Fibroblast of mammary gland (primary cell): ENCODE measurements around the gene TIMELESS.
A peak's percentile ranks its signal among the peaks of the same experiment; 100 is the strongest.

Source experiments
- DNase-seq: peaks from one replicate; pipeline ENCODE4 v3.0.0-alpha.2; 2010; ENCODE audit warnings: low read depth
- H3K4me3 ChIP-seq: 2 replicates; pipeline ENCODE4 v1.5.1; 2011; ENCODE audit warnings: low read depth, mild to moderate bottlenecking, low read length, moderate library complexity; ENCODE audit not compliant: control insufficient read depth
- CTCF ChIP-seq: conservative IDR thresholded peaks from 2 replicates; pipeline ENCODE4 v1.5.1; 2011; ENCODE audit warnings: low read depth, low read length, inconsistent platforms; ENCODE audit not compliant: control insufficient read depth, insufficient read depth

The TIMELESS gene

DNA sequence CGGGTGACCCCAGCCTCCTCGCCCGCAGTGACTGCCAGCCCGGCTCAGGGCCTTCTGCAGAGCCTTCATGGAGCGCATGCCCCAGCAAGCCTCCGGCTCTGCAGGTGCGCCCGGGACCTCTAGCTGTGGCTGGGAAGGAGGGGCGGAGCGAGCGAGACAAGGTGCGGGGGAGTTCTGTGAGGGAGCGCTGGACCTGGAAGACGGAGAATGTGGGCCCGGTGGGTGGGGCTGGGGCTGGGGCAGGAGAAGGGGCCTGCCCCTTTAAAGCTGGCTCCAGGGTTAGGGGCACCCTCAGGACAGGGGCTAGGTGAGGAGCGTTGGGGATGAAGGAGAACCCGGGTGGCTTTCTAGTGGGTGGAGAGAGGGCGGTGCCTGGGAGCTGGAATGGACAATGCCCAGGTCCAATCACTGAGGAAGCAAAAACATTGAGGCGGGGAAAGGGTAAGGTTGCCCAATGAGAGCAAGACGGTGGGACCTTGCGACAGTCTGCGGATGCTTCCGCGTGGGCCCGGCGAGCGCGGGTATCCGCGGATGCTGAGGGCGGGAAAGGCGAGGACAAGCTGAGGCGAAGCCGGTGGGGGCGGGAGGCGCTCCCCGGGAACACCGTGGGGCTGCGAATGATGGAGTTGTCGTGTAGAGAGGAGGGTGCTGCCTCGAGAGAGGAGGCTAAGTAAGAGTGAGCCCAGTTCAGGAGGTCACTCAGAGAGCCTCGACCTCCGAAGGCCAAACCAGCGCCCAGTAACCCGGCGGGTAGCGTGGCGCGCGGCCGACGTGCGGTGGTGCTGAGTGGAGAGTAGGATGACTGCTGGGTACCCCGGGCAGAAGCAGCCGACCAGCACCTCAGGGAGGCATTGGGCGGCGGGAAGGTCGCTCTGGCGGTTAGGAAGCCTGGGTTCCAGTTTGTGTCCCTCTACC, 39.1 kb upstream of the TIMELESS start, which contains the start of gene GLS2:
GLS2 (minus strand) TSS at position 121 of the 915 bp plus-strand sequence; CDS start at position 78, 43 bp downstream.
- H3K4me3 ChIP-seq, result peak within 1 kb of the TSS; percentile 40
- DNase-seq, result peak; percentile 73
- no peak for TF ChIP-seq CTCF

DNA sequence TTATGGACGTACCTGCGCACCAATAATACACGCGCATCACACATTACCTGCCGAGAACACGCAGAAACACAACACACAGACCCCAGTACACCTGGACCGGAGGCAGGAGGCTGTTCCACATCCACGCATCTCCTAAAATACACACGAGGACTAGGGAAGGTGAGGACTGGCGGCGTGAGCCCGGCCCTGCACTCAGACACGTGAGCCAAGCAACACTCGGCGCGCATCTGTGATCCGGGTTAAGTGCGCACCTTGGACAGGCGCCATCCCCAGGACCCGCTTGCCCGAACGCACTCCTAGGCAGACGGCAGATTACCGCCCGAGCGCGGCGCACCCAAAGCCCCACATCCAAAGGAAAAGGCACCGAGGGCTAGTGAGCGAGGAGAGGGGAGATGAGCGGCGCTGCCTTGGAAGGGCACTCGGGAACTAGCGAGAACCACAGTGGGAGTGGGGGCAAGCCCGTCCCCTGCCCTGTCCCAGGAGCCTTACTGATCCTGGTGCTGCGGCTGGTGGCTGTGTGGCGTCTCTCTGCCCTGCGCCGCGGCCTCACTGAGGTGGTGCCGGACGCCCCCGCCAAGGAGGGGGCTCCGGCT, 38.3 kb upstream of the TIMELESS start:
- DNase-seq, result peak; percentile 9

GRCh38 chr12:56486694-56487093, 37.5 kb upstream of the TIMELESS start:
- no peak overlapping the region for H3K4me3 ChIP-seq
- DNase-seq, result no peak
- no peak for TF ChIP-seq CTCF

More for the DNA sequence above, 38.3 kb upstream of the TIMELESS start:
- H3K4me3 ChIP-seq, result peak overlapping the region; percentile 40
- no peak for TF ChIP-seq CTCF

DNA sequence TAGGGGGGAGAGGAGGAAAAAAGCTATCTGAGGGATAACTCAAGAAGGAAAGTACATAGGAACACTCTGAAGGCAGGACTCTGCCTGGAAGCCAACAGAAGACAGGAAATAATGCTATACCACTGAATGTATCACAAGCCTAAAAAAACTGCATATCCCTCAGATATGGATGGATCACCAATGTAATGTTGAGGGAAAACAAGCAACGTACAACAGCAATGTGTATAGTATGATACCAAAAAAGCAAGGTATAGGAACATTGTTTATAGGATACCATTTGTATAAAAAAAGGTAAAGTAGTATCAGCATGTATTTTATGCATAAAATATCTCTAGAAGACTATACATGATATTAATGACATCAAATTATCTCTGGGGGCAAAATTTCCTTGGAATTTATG, 35.3 kb upstream of the TIMELESS start:
- no peak for TF ChIP-seq CTCF
- no peak for DNase-seq
- H3K4me3 ChIP-seq, result no peak overlapping the region

GRCh38 chr12:56479625-56480024, 30.4 kb upstream of the TIMELESS start:
- TF ChIP-seq CTCF, result no peak
- no peak for DNase-seq
- H3K4me3 ChIP-seq, result no peak overlapping the region

- no peak overlapping the region for H3K4me3 ChIP-seq
- DNase-seq, result no peak
- no peak for TF ChIP-seq CTCF
These were observed 28.4 kb upstream of the TIMELESS start for GRCh38 chr12:56477521-56478225.
